Esophagus squamous epithelium (tissue), 4 donors: ENCODE results near the gene AFAP1L1.

Experiments used
- POLR2A ChIP-seq, 4 donors: fragments of 450-650 bp; IDR thresholded peaks; one replicate each; pipeline ENCODE4 v1.6.1; 2017; ENCODE audit warnings: antibody characterized with exemption in 4 of 4, mild to moderate bottlenecking in 4 of 4, moderate library complexity in 3 of 4
- TF ChIP-seq, protein P1 (sequence below), 6 experiments: fragments of 450-650 bp in 4 of 6; fragments of 200-600 bp in 2 of 6; sonication (generic) in 2 of 6; IDR thresholded peaks; one replicate each; pipeline ENCODE4 v1.5.1; 2016 to 2019; ENCODE audit warnings: antibody characterized with exemption in 6 of 6, mild to moderate bottlenecking in 4 of 6, moderate library complexity in 4 of 6

DNA sequence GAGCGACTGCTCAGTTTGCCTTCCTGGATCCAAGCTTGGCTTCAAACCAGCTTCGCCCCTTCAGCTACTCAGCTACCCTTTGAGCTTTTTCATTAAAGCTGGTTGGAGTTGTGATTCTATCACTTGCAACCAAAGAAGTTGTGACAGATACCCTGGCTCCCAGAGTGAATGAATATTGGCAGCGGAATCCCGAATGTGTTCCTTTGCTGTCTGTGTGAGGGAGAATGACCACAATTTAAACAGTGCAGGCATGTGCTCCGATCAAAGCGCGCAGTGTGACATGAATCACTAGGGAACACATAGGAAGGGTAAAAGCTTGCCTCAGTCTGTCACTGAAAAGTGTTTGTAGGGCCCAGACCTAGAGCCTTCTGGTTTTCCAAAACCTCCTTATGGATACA lies 6.6 kb upstream of the AFAP1L1 start:
- TF ChIP-seq POLR2A (IDR thresholded peaks at IDR 0.05): no peak
- TF ChIP-seq, protein P1, sequence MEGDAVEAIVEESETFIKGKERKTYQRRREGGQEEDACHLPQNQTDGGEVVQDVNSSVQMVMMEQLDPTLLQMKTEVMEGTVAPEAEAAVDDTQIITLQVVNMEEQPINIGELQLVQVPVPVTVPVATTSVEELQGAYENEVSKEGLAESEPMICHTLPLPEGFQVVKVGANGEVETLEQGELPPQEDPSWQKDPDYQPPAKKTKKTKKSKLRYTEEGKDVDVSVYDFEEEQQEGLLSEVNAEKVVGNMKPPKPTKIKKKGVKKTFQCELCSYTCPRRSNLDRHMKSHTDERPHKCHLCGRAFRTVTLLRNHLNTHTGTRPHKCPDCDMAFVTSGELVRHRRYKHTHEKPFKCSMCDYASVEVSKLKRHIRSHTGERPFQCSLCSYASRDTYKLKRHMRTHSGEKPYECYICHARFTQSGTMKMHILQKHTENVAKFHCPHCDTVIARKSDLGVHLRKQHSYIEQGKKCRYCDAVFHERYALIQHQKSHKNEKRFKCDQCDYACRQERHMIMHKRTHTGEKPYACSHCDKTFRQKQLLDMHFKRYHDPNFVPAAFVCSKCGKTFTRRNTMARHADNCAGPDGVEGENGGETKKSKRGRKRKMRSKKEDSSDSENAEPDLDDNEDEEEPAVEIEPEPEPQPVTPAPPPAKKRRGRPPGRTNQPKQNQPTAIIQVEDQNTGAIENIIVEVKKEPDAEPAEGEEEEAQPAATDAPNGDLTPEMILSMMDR (IDR thresholded peaks at IDR 0.05): no peak
